Prostate gland (tissue), 2 donors: ENCODE measurements around the gene OR2T2.
"Not testable (repeated sequence)": the region's sequence is repeated elsewhere in the genome, so short reads cannot be mapped to it uniquely, and the experiment has no call there.

Experiments
- POLR2A ChIP-seq: fragments of 450-650 bp; IDR thresholded peaks from one replicate; pipeline ENCODE4 v1.6.1; 2016; ENCODE audit warnings: antibody characterized with exemption, mild to moderate bottlenecking
- POLR2AphosphoS5 ChIP-seq: sonication (generic); formaldehyde crosslinking; IDR thresholded peaks from one replicate; pipeline ENCODE4 v1.6.1; 2017; ENCODE audit warnings: antibody characterized with exemption
- TF ChIP-seq, protein P1 (sequence below), 4 experiments: fragments of 200-600 bp in 2 of 4; fragments of 450-650 bp in 2 of 4; sonication (generic) in 2 of 4; IDR thresholded peaks; 1 replicate in 3 of 4; 2 replicates in 1 of 4; pipeline ENCODE4 v1.5.1; 2016 to 2019; ENCODE audit warnings: antibody characterized with exemption in 4 of 4, mild to moderate bottlenecking in 2 of 4, moderate library complexity in 2 of 4

DNA sequence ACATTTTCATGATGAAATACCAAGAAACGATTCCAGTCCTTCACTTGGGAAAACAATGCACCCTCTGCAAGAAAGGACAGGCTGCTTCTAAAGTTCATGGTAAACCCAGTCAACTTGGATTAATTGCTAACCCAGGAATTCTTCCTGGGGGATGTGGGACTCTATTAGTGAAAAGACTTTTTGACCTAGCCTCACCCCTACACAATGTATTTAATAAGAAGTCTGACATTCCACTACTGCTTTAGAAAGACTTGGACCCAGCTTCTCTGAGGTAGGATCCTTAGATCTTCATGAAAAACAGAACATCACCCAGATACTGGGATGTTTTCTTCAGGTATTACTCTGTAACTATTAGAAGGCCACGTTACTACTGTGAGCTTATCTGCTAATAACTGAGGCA is at the start of gene OR2T2:
- TF ChIP-seq, protein P1, sequence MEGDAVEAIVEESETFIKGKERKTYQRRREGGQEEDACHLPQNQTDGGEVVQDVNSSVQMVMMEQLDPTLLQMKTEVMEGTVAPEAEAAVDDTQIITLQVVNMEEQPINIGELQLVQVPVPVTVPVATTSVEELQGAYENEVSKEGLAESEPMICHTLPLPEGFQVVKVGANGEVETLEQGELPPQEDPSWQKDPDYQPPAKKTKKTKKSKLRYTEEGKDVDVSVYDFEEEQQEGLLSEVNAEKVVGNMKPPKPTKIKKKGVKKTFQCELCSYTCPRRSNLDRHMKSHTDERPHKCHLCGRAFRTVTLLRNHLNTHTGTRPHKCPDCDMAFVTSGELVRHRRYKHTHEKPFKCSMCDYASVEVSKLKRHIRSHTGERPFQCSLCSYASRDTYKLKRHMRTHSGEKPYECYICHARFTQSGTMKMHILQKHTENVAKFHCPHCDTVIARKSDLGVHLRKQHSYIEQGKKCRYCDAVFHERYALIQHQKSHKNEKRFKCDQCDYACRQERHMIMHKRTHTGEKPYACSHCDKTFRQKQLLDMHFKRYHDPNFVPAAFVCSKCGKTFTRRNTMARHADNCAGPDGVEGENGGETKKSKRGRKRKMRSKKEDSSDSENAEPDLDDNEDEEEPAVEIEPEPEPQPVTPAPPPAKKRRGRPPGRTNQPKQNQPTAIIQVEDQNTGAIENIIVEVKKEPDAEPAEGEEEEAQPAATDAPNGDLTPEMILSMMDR (IDR thresholded peaks at IDR 0.05): not testable (repeated sequence)
- not testable (repeated sequence) for TF ChIP-seq POLR2A, POLR2AphosphoS5
